Glutamatergic neuron (in vitro differentiated cells): ENCODE data around the gene NTSR1. TPM values are rescaled to one million over a fixed set of nuclear protein-coding genes. Genes with fewer than 3 reads are reported as not detected.
A peak's percentile ranks its signal among the peaks of the same experiment; 100 is the strongest.

ENCODE experiments used
- DNase-seq: peaks from one replicate; pipeline ENCODE4 v3.0.0; 2022
- H3K27ac Mint-ChIP-seq: one replicate; pipeline ENCODE4 v1.8.0; 2020; ENCODE audit warnings: mild to moderate bottlenecking, mixed read lengths, inconsistent platforms; ENCODE audit not compliant: unreplicated experiment
- H3K27me3 Mint-ChIP-seq: one replicate; pipeline ENCODE4 v1.8.0; 2020; ENCODE audit warnings: mild to moderate bottlenecking, moderate library complexity, mixed read lengths, inconsistent platforms; ENCODE audit not compliant: unreplicated experiment
- H3K36me3 Mint-ChIP-seq: one replicate; pipeline ENCODE4 v1.8.0; 2020; ENCODE audit warnings: mild to moderate bottlenecking, mixed read lengths, inconsistent platforms; ENCODE audit not compliant: unreplicated experiment
- H3K4me1 Mint-ChIP-seq: one replicate; pipeline ENCODE4 v1.8.0; 2020; ENCODE audit warnings: mild to moderate bottlenecking, low read depth, mixed read lengths, inconsistent platforms; ENCODE audit not compliant: unreplicated experiment
- H3K4me3 Mint-ChIP-seq: one replicate; pipeline ENCODE4 v1.8.0; 2020; ENCODE audit warnings: mild to moderate bottlenecking, mixed read lengths, inconsistent platforms; ENCODE audit not compliant: unreplicated experiment
- H3K9me3 Mint-ChIP-seq: one replicate; pipeline ENCODE4 v1.8.0; 2020; ENCODE audit warnings: mild to moderate bottlenecking, moderate library complexity, mixed read lengths, inconsistent platforms; ENCODE audit not compliant: unreplicated experiment
- total RNA-seq: library from RNA; stranded (reverse); fragmentation: NEBNext Ultra II Directional; extraction: Animal tissue kit (Norgen Biotek cat#: 25700); gene quantifications from one replicate; pipeline ENCODE4 v1.2.1, GENCODE V29; 2021; ENCODE audit not compliant: unreplicated experiment
- TF ChIP-seq, protein P1 (sequence below): fragments of 200-600 bp; sonication (generic); IDR thresholded peaks from one replicate; pipeline ENCODE4 v1.5.0; 2021; ENCODE audit not compliant: partially characterized antibody, unreplicated experiment

Gene NTSR1
- total RNA-seq, 1 donor from 2014 or later = 4.0 TPM

DNA sequence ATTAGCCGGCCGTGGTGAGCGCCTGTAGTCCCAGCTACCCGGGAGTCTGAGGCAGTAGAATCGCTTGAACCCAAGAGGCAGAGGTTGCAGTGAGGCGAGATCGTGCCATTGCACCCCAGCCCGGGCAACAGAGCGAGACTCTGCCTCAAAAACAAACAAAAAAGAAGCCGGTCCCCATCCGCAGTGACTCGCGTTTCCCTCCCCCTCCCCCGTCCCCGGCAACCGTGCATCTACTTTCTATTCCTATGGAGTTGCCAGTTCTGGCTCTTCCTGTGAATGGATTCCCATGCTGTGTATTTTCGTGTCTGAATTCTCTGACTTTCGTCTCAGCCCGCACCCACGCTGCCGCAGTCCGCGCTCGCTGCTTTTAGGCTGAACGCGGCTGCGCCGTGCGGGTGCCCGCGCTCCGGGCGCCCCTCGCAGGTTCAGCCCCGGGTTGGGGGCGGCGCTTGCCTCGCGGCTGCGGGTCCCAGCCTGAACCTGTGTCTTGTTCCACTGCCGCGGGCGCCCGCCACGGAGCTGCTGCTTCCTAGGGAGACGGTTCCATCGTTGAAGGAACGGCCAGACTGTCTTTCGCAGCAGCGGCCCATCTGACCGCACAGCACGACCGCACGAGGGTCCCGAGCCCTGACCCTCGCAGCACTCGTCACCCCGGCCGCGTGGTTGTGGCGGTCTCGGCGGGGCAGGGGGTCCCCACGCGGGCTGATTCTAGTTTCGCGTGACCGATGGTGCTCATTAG is 86.6 kb downstream of the NTSR1 start:
- DNase-seq = peak; percentile 74
- TF ChIP-seq, protein P1, sequence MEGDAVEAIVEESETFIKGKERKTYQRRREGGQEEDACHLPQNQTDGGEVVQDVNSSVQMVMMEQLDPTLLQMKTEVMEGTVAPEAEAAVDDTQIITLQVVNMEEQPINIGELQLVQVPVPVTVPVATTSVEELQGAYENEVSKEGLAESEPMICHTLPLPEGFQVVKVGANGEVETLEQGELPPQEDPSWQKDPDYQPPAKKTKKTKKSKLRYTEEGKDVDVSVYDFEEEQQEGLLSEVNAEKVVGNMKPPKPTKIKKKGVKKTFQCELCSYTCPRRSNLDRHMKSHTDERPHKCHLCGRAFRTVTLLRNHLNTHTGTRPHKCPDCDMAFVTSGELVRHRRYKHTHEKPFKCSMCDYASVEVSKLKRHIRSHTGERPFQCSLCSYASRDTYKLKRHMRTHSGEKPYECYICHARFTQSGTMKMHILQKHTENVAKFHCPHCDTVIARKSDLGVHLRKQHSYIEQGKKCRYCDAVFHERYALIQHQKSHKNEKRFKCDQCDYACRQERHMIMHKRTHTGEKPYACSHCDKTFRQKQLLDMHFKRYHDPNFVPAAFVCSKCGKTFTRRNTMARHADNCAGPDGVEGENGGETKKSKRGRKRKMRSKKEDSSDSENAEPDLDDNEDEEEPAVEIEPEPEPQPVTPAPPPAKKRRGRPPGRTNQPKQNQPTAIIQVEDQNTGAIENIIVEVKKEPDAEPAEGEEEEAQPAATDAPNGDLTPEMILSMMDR = no peak
- Mint-ChIP-seq H3K36me3 (peaks cover 7% of the 10 kb centered on the region), H3K27me3 (peaks cover 10% of the 10 kb centered on the region), H3K9me3 (peaks cover 6% of the 10 kb centered on the region), H3K4me1 (peaks cover 6% of the 10 kb centered on the region), H3K27ac (no peak overlapping the region), H3K4me3 (peak overlapping the region; percentile 86)

- peaks cover 7% of the 10 kb centered on the region for H3K36me3 Mint-ChIP-seq
- H3K4me1 Mint-ChIP-seq = no peaks in the 10 kb centered on the region
- TF ChIP-seq, protein P1 = no peak
Observed at GRCh38 chr20:62796699-62797491, 88.3 kb downstream of the NTSR1 start.

GRCh38 chr20:62797671-62798532 is 89.3 kb downstream of the NTSR1 start:
- Mint-ChIP-seq H3K9me3 (peaks cover 4% of the 10 kb centered on the region), H3K4me3 (peak overlapping the region; percentile 80), H3K27ac (peak overlapping the region; percentile 48), H3K4me1 (no peaks in the 10 kb centered on the region), H3K36me3 (peaks cover 7% of the 10 kb centered on the region), H3K27me3 (peaks cover 13% of the 10 kb centered on the region)
- TF ChIP-seq, protein P1 = no peak
- no peak for DNase-seq

More at GRCh38 chr20:62796699-62797491, 88.3 kb downstream of the NTSR1 start:
- DNase-seq = no peak
- peaks cover 12% of the 10 kb centered on the region for H3K27me3 Mint-ChIP-seq
- H3K27ac Mint-ChIP-seq = no peak overlapping the region
- peak overlapping the region; percentile 76 for H3K4me3 Mint-ChIP-seq
- peaks cover 6% of the 10 kb centered on the region for H3K9me3 Mint-ChIP-seq

GRCh38 chr20:62799036-62799435 is 90.4 kb downstream of the NTSR1 start:
- TF ChIP-seq, protein P1 = no peak
- peaks cover 14% of the 10 kb centered on the region for H3K27me3 Mint-ChIP-seq
- no peak for DNase-seq
- peaks cover 2% of the 10 kb centered on the region for H3K4me1 Mint-ChIP-seq
- no peak overlapping the region for H3K4me3 Mint-ChIP-seq
- H3K9me3 Mint-ChIP-seq = peaks cover 5% of the 10 kb centered on the region
- no peak overlapping the region for H3K27ac Mint-ChIP-seq
- peaks cover 7% of the 10 kb centered on the region for H3K36me3 Mint-ChIP-seq
